GM23338 (cell line): ENCODE measurements around the gene SLC39A11. TPM values are rescaled to one million over a fixed set of nuclear protein-coding genes. Genes with fewer than 3 reads are reported as not detected.

Experiments used
- ATAC-seq: fragments of 200-7000 bp; cut with Tn5 transposase; 3 replicates; pipeline ENCODE4 v1.9.1; 2020
- DNase-seq: peaks from one replicate; pipeline ENCODE4 v3.0.0-alpha.2; 2015; ENCODE audit warnings: low spot score
- H2AFZ ChIP-seq: fragments of 200-600 bp; sonication (generic); 2 replicates; pipeline ENCODE4 v1.8.0; 2016; ENCODE audit warnings: antibody characterized with exemption, mild to moderate bottlenecking, moderate library complexity
- H3F3A ChIP-seq: fragments of 200-600 bp; sonication (generic); replicated peaks from 2 replicates; pipeline ENCODE4 v1.8.0; 2017; ENCODE audit warnings: antibody characterized with exemption, mixed run types, low read depth
- H3K27ac ChIP-seq: fragments of 200-600 bp; sonication (generic); 2 replicates; pipeline ENCODE4 v1.6.1; 2016; ENCODE audit warnings: low read depth
- H3K27me3 ChIP-seq: fragments of 200-600 bp; sonication (generic); 2 replicates; pipeline ENCODE4 v1.8.0; 2016; ENCODE audit warnings: mild to moderate bottlenecking, mixed run types, moderate library complexity; ENCODE audit not compliant: insufficient read depth
- H3K36me3 ChIP-seq: fragments of 200-600 bp; sonication (generic); 2 replicates; pipeline ENCODE4 v1.8.0; 2016; ENCODE audit warnings: mild to moderate bottlenecking; ENCODE audit not compliant: insufficient read depth
- H3K4me1 ChIP-seq: fragments of 200-600 bp; sonication (generic); 2 replicates; pipeline ENCODE4 v1.8.0; 2016; ENCODE audit warnings: mild to moderate bottlenecking, moderate library complexity; ENCODE audit not compliant: insufficient read depth
- H3K4me2 ChIP-seq: fragments of 200-600 bp; sonication (generic); 2 replicates; pipeline ENCODE4 v1.7.1; 2017; ENCODE audit warnings: mixed run types
- H3K4me3 ChIP-seq: fragments of 200-600 bp; sonication (generic); 2 replicates; pipeline ENCODE4 v1.6.1; 2016; ENCODE audit warnings: mixed run types
- H3K79me2 ChIP-seq: fragments of 200-600 bp; sonication (generic); replicated peaks from 2 replicates; pipeline ENCODE4 v1.8.0; 2017; ENCODE audit warnings: mild to moderate bottlenecking; ENCODE audit not compliant: insufficient read depth
- H3K9me2 ChIP-seq: fragments of 200-600 bp; sonication (generic); 2 replicates; pipeline ENCODE4 v1.8.0; 2017; ENCODE audit not compliant: insufficient read depth
- H4K20me1 ChIP-seq: fragments of 200-600 bp; sonication (generic); replicated peaks from 2 replicates; pipeline ENCODE4 v1.8.0; 2017; ENCODE audit warnings: mild to moderate bottlenecking; ENCODE audit not compliant: insufficient read depth
- H3K27ac Mint-ChIP-seq: 2 replicates; pipeline ENCODE4 v1.8.0; 2020; ENCODE audit warnings: inconsistent platforms, mild to moderate bottlenecking, moderate library complexity, mixed read lengths
- H3K27me3 Mint-ChIP-seq: 3 replicates; pipeline ENCODE4 v1.8.0; 2022; ENCODE audit warnings: low read depth, mild to moderate bottlenecking, moderate library complexity, mixed read lengths, inconsistent platforms; ENCODE audit not compliant: insufficient read depth, poor library complexity
- H3K36me3 Mint-ChIP-seq: 3 replicates; pipeline ENCODE4 v1.8.0; 2021; ENCODE audit warnings: low read depth, mild to moderate bottlenecking, inconsistent platforms, moderate library complexity, mixed read lengths
- H3K4me1 Mint-ChIP-seq: 3 replicates; pipeline ENCODE4 v1.8.0; 2020; ENCODE audit warnings: mild to moderate bottlenecking, inconsistent platforms, mixed read lengths
- H3K4me3 Mint-ChIP-seq: 3 replicates; pipeline ENCODE4 v1.8.0; 2021; ENCODE audit warnings: moderate library complexity, mild to moderate bottlenecking, inconsistent platforms, mixed read lengths
- H3K9me3 Mint-ChIP-seq: 3 replicates; pipeline ENCODE4 v1.8.0; 2020; ENCODE audit warnings: moderate library complexity, mild to moderate bottlenecking, inconsistent platforms, mixed read lengths
- CREB1 ChIP-seq: fragments of 250-450 bp; sonication (Bioruptor Pico); IDR thresholded peaks from 2 replicates; pipeline ENCODE4 v1.5.0; 2020; ENCODE audit warnings: low read depth, mild to moderate bottlenecking, moderate library complexity
- CTCF ChIP-seq, 2 experiments: fragments of 200-600 bp in 1 of 2; sonication (generic) in 1 of 2; conservative IDR thresholded peaks; 2 replicates each; pipeline versions ENCODE4 v1.5.1 to v1.6.1; 2016 to 2017; ENCODE audit warnings: antibody characterized with exemption in 2 of 2, low read depth in 2 of 2, mild to moderate bottlenecking in 2 of 2, moderate library complexity in 1 of 2
- EZH2 ChIP-seq: fragments of 200-600 bp; sonication (generic); IDR thresholded peaks from one replicate; pipeline ENCODE4 v1.8.0; 2017; ENCODE audit warnings: antibody characterized with exemption, mild to moderate bottlenecking, low read depth; ENCODE audit not compliant: unreplicated experiment
- EZH2phosphoT487 ChIP-seq: fragments of 200-600 bp; sonication (generic); IDR thresholded peaks from one replicate; pipeline ENCODE4 v1.8.1; 2018; ENCODE audit warnings: antibody characterized with exemption; ENCODE audit not compliant: unreplicated experiment
- JUNB ChIP-seq: IDR thresholded peaks from one replicate; pipeline ENCODE4 v1.6.1; 2016; ENCODE audit warnings: antibody characterized with exemption; ENCODE audit not compliant: unreplicated experiment
- NANOG ChIP-seq: IDR thresholded peaks from 2 replicates; pipeline ENCODE4 v1.6.1; 2016; ENCODE audit warnings: antibody characterized with exemption, borderline replicate concordance
- POLR2AphosphoS5 ChIP-seq: IDR thresholded peaks from 2 replicates; pipeline ENCODE4 v1.6.1; 2016; ENCODE audit warnings: antibody characterized with exemption, low read depth
- STAT1 ChIP-seq: IDR thresholded peaks from one replicate; pipeline ENCODE4 v1.6.1; 2016; ENCODE audit warnings: antibody characterized with exemption; ENCODE audit not compliant: unreplicated experiment
- ZNF114 ChIP-seq: fragments of 250-450 bp; sonication (Bioruptor Pico); IDR thresholded peaks from 2 replicates; pipeline ENCODE4 v1.5.0; 2020; ENCODE audit warnings: mild to moderate bottlenecking, moderate library complexity
- ZNF331 ChIP-seq: fragments of 250-450 bp; sonication (Bioruptor Pico); IDR thresholded peaks from 2 replicates; pipeline ENCODE4 v1.5.0; 2020; ENCODE audit warnings: low read depth, mild to moderate bottlenecking, moderate library complexity
- polyA plus RNA-seq: library from polyadenylated mRNA; unstranded; fragments of >200 nt; fragmentation: Nextera tagmentation; extraction: Ambion mirVana; gene quantifications from 2 replicates; pipeline ENCODE4 v1.2.1, GENCODE V29; 2016
- total RNA-seq: library from RNA; depleted of rRNA; stranded (reverse); fragments of >200 nt; shearing (Covaris generic); gene quantifications from 2 replicates; pipeline ENCODE4 v1.2.3, GENCODE V29; 2014
- TF ChIP-seq, protein P1 (sequence below): IDR thresholded peaks from 2 replicates; pipeline ENCODE4 v1.6.1; 2016; ENCODE audit warnings: antibody characterized with exemption
- TF ChIP-seq, protein P2 (sequence below): fragments of 250-450 bp; sonication (Bioruptor Pico); IDR thresholded peaks from 2 replicates; pipeline ENCODE4 v1.5.0; 2020; ENCODE audit warnings: mild to moderate bottlenecking, moderate library complexity
- TF ChIP-seq, protein P3 (sequence below): IDR thresholded peaks from one replicate; pipeline ENCODE4 v1.6.1; 2018; ENCODE audit warnings: antibody characterized with exemption; ENCODE audit not compliant: unreplicated experiment

SLC39A11 gene
- total and polyA plus RNA-seq, 2 experiments from 2014 or later: 10.8 to 18.1 TPM

GRCh38 chr17:72858826-72859495, 233.5 kb downstream of the SLC39A11 start:
- no peaks in the 10 kb centered on the region for H3K79me2 ChIP-seq
- TF ChIP-seq ZNF114 (no peak), NANOG (no peak), POLR2AphosphoS5 (no peak), CTCF (conservative IDR thresholded peaks at IDR 0.05; ENCODE audit: low read depth in 2 of 2) (no peak), EZH2 (no peak), JUNB (no peak), EZH2phosphoT487 (no peak), CREB1 (no peak), STAT1 (no peak), ZNF331 (CRISPR knock-in tag) (no peak)
- TF ChIP-seq, protein P1, sequence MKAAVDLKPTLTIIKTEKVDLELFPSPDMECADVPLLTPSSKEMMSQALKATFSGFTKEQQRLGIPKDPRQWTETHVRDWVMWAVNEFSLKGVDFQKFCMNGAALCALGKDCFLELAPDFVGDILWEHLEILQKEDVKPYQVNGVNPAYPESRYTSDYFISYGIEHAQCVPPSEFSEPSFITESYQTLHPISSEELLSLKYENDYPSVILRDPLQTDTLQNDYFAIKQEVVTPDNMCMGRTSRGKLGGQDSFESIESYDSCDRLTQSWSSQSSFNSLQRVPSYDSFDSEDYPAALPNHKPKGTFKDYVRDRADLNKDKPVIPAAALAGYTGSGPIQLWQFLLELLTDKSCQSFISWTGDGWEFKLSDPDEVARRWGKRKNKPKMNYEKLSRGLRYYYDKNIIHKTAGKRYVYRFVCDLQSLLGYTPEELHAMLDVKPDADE: no peak
- TF ChIP-seq, protein P2, sequence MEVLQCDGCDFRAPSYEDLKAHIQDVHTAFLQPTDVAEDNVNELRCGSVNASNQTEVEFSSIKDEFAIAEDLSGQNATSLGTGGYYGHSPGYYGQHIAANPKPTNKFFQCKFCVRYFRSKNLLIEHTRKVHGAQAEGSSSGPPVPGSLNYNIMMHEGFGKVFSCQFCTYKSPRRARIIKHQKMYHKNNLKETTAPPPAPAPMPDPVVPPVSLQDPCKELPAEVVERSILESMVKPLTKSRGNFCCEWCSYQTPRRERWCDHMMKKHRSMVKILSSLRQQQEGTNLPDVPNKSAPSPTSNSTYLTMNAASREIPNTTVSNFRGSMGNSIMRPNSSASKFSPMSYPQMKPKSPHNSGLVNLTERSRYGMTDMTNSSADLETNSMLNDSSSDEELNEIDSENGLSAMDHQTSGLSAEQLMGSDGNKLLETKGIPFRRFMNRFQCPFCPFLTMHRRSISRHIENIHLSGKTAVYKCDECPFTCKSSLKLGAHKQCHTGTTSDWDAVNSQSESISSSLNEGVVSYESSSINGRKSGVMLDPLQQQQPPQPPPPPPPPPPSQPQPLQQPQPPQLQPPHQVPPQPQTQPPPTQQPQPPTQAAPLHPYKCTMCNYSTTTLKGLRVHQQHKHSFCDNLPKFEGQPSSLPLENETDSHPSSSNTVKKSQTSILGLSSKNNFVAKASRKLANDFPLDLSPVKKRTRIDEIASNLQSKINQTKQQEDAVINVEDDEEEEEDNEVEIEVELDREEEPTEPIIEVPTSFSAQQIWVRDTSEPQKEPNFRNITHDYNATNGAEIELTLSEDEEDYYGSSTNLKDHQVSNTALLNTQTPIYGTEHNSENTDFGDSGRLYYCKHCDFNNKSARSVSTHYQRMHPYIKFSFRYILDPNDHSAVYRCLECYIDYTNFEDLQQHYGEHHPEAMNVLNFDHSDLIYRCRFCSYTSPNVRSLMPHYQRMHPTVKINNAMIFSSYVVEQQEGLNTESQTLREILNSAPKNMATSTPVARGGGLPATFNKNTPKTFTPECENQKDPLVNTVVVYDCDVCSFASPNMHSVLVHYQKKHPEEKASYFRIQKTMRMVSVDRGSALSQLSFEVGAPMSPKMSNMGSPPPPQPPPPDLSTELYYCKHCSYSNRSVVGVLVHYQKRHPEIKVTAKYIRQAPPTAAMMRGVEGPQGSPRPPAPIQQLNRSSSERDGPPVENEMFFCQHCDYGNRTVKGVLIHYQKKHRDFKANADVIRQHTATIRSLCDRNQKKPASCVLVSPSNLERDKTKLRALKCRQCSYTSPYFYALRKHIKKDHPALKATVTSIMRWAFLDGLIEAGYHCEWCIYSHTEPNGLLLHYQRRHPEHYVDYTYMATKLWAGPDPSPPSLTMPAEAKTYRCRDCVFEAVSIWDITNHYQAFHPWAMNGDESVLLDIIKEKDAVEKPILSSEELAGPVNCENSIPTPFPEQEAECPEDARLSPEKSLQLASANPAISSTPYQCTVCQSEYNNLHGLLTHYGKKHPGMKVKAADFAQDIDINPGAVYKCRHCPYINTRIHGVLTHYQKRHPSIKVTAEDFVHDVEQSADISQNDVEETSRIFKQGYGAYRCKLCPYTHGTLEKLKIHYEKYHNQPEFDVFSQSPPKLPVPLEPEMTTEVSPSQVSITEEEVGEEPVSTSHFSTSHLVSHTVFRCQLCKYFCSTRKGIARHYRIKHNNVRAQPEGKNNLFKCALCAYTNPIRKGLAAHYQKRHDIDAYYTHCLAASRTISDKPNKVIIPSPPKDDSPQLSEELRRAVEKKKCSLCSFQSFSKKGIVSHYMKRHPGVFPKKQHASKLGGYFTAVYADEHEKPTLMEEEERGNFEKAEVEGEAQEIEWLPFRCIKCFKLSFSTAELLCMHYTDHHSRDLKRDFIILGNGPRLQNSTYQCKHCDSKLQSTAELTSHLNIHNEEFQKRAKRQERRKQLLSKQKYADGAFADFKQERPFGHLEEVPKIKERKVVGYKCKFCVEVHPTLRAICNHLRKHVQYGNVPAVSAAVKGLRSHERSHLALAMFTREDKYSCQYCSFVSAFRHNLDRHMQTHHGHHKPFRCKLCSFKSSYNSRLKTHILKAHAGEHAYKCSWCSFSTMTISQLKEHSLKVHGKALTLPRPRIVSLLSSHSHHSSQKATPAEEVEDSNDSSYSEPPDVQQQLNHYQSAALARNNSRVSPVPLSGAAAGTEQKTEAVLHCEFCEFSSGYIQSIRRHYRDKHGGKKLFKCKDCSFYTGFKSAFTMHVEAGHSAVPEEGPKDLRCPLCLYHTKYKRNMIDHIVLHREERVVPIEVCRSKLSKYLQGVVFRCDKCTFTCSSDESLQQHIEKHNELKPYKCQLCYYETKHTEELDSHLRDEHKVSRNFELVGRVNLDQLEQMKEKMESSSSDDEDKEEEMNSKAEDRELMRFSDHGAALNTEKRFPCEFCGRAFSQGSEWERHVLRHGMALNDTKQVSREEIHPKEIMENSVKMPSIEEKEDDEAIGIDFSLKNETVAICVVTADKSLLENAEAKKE: no peak
- TF ChIP-seq, protein P3, sequence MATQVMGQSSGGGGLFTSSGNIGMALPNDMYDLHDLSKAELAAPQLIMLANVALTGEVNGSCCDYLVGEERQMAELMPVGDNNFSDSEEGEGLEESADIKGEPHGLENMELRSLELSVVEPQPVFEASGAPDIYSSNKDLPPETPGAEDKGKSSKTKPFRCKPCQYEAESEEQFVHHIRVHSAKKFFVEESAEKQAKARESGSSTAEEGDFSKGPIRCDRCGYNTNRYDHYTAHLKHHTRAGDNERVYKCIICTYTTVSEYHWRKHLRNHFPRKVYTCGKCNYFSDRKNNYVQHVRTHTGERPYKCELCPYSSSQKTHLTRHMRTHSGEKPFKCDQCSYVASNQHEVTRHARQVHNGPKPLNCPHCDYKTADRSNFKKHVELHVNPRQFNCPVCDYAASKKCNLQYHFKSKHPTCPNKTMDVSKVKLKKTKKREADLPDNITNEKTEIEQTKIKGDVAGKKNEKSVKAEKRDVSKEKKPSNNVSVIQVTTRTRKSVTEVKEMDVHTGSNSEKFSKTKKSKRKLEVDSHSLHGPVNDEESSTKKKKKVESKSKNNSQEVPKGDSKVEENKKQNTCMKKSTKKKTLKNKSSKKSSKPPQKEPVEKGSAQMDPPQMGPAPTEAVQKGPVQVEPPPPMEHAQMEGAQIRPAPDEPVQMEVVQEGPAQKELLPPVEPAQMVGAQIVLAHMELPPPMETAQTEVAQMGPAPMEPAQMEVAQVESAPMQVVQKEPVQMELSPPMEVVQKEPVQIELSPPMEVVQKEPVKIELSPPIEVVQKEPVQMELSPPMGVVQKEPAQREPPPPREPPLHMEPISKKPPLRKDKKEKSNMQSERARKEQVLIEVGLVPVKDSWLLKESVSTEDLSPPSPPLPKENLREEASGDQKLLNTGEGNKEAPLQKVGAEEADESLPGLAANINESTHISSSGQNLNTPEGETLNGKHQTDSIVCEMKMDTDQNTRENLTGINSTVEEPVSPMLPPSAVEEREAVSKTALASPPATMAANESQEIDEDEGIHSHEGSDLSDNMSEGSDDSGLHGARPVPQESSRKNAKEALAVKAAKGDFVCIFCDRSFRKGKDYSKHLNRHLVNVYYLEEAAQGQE: no peak
- no peaks in the 10 kb centered on the region for H4K20me1 ChIP-seq
- H3K27ac ChIP-seq: no peak overlapping the region
- DNase-seq: no peak
- Mint-ChIP-seq H3K9me3 (peaks cover 3% of the 10 kb centered on the region; the same call in 2 of the 3 replicates), H3K4me1 (peaks cover 8% of the 10 kb centered on the region; the same call in 2 of the 3 replicates), H3K4me3 (no peak overlapping the region), H3K27ac (no peak overlapping the region), H3K36me3 (no peaks in the 10 kb centered on the region), H3K27me3 (peaks cover 3% of the 10 kb centered on the region)
- no peaks in the 10 kb centered on the region for H3K27me3 ChIP-seq
- ATAC-seq: no peak
- peaks cover 4% of the 10 kb centered on the region; the same call in 1 of the 2 replicates for H3K4me1 ChIP-seq
- no peak overlapping the region for H3K4me2 ChIP-seq
- H2AFZ ChIP-seq: no peak overlapping the region
- H3K9me2 ChIP-seq: no peaks in the 10 kb centered on the region
- no peaks in the 10 kb centered on the region for H3F3A ChIP-seq
- no peaks in the 10 kb centered on the region for H3K36me3 ChIP-seq
- no peak overlapping the region for H3K4me3 ChIP-seq
